CD14-positive monocyte (primary cell): ENCODE data around the gene RBFOX2. TPM values are rescaled to one million over a fixed set of nuclear protein-coding genes. Genes with fewer than 3 reads are reported as not detected.

Experiments
- DNase-seq, 3 donors: peaks; one replicate each; pipeline ENCODE4 v3.0.0-alpha.2; 2011 to 2022
- H2AFZ ChIP-seq: 2 replicates; pipeline ENCODE4 v1.6.0; 2012; ENCODE audit warnings: mild to moderate bottlenecking, low read depth, low read length, inconsistent platforms; ENCODE audit not compliant: insufficient read depth, poor library complexity, severe bottlenecking
- H3K27ac ChIP-seq, 2 donors: 1 replicate in 1 of 2; 2 replicates in 1 of 2; pipeline ENCODE4 v1.5.1; 2012 to 2013; ENCODE audit warnings: low read length in 2 of 2, control low read depth in 1 of 2, inconsistent platforms in 1 of 2, low read depth in 1 of 2, mild to moderate bottlenecking in 1 of 2
- H3K27me3 ChIP-seq, 2 donors: one replicate each; pipeline versions ENCODE4 v1.6.0 to v1.6.1; 2011 to 2013; ENCODE audit warnings: low read length in 2 of 2; ENCODE audit not compliant: control insufficient read depth in 2 of 2, insufficient read depth in 2 of 2
- H3K36me3 ChIP-seq, 2 donors: replicated peaks in 1 of 2; 1 replicate in 1 of 2; 2 replicates in 1 of 2; pipeline versions ENCODE4 v1.5.1 to v1.6.1; 2012 to 2013; ENCODE audit warnings: low read length in 2 of 2, control low read depth in 1 of 2, inconsistent platforms in 1 of 2, mild to moderate bottlenecking in 1 of 2; ENCODE audit not compliant: insufficient read depth in 2 of 2, control insufficient read depth in 1 of 2
- H3K4me1 ChIP-seq, 2 donors: 1 replicate in 1 of 2; 2 replicates in 1 of 2; pipeline versions ENCODE4 v1.5.1 to v1.6.1; 2012 to 2013; ENCODE audit warnings: low read length in 2 of 2, control low read depth in 1 of 2, inconsistent platforms in 1 of 2, mild to moderate bottlenecking in 1 of 2, moderate library complexity in 1 of 2; ENCODE audit not compliant: insufficient read depth in 2 of 2, control insufficient read depth in 1 of 2
- H3K4me2 ChIP-seq: replicated peaks from 2 replicates; pipeline ENCODE3; 2012; ENCODE audit warnings: low read length, moderate library complexity, mild to moderate bottlenecking; ENCODE audit not compliant: poor library complexity, severe bottlenecking; ENCODE audit errors: extremely low read depth
- H3K4me3 ChIP-seq, 3 experiments: fragments of 200-600 bp in 1 of 3; sonication (generic) in 1 of 3; replicated peaks in 1 of 3; 1 replicate in 2 of 3; 2 replicates in 1 of 3; pipeline ENCODE4 v1.5.1; 2011 to 2013; ENCODE audit warnings: low read length in 3 of 3, mild to moderate bottlenecking in 3 of 3, control low read depth in 2 of 3, low read depth in 2 of 3, inconsistent platforms in 1 of 3, moderate library complexity in 1 of 3
- H3K79me2 ChIP-seq: 2 replicates; pipeline ENCODE4 v1.6.0; 2012; ENCODE audit warnings: mild to moderate bottlenecking, control low read depth, inconsistent platforms, low read length, moderate library complexity; ENCODE audit not compliant: insufficient read depth
- H3K9ac ChIP-seq: 2 replicates; pipeline ENCODE4 v1.6.0; 2017; ENCODE audit warnings: low read length, mild to moderate bottlenecking; ENCODE audit not compliant: insufficient read depth, poor library complexity, severe bottlenecking
- H3K9me3 ChIP-seq, 2 donors: replicated peaks in 1 of 2; 1 replicate in 1 of 2; 2 replicates in 1 of 2; pipeline versions ENCODE4 v1.5.1 to v1.6.1; 2012 to 2013; ENCODE audit warnings: low read length in 2 of 2, control low read depth in 1 of 2; ENCODE audit not compliant: control insufficient read depth in 1 of 2, insufficient read depth in 1 of 2
- H4K20me1 ChIP-seq: 2 replicates; pipeline ENCODE4 v1.6.0; 2012; ENCODE audit warnings: mild to moderate bottlenecking, low read length, control low read depth, moderate library complexity; ENCODE audit not compliant: insufficient read depth
- H3K27ac Mint-ChIP-seq, 7 donors: one replicate each; pipeline ENCODE4 v1.8.0; 2020; ENCODE audit warnings: mild to moderate bottlenecking in 7 of 7, mixed read lengths in 7 of 7, moderate library complexity in 6 of 7, inconsistent platforms in 2 of 7
- H3K27me3 Mint-ChIP-seq, 3 donors: one replicate each; pipeline ENCODE4 v1.8.0; 2021 to 2022; ENCODE audit warnings: low read depth in 3 of 3, mild to moderate bottlenecking in 3 of 3, mixed read lengths in 3 of 3, moderate library complexity in 3 of 3, inconsistent platforms in 1 of 3
- H3K36me3 Mint-ChIP-seq, 2 donors: one replicate each; pipeline ENCODE4 v1.8.0; 2020; ENCODE audit warnings: mixed read lengths in 2 of 2, inconsistent platforms in 1 of 2, mild to moderate bottlenecking in 1 of 2
- H3K4me1 Mint-ChIP-seq: one replicate; pipeline ENCODE4 v1.8.0; 2020; ENCODE audit warnings: mild to moderate bottlenecking, mixed read lengths
- H3K4me3 Mint-ChIP-seq, 2 donors: one replicate each; pipeline ENCODE4 v1.8.0; 2020; ENCODE audit warnings: mild to moderate bottlenecking in 2 of 2, mixed read lengths in 2 of 2, moderate library complexity in 1 of 2
- H3K9me3 Mint-ChIP-seq, 7 donors: one replicate each; pipeline ENCODE4 v1.8.0; 2020 to 2022; ENCODE audit warnings: mixed read lengths in 7 of 7, mild to moderate bottlenecking in 6 of 7, moderate library complexity in 6 of 7, inconsistent platforms in 2 of 7
- CTCF ChIP-seq: fragments of 200-600 bp; IDR thresholded peaks from one replicate; pipeline ENCODE4 v1.8.0; 2022; ENCODE audit warnings: antibody characterized with exemption, mild to moderate bottlenecking
- WGBS: methylation state at CpG from one replicate; pipeline ENCODE4 v1.1.5; 2013; ENCODE audit warnings: missing lambda C conversion rate; ENCODE audit not compliant: insufficient coverage; 5-methylcytosine and 5-hydroxymethylcytosine counted together
- intact Hi-C, 2 donors: fragments of 100-400 bp; cut with micrococcal nuclease; formaldehyde crosslinking; loops; one replicate each; pipeline versions ENCODE4 v1.15.0 to v1.15.1; 2023
- polyA plus RNA-seq, 3 donors: library from polyadenylated mRNA; depleted of rRNA in 1 of 3; unstranded in 2 of 3; stranded (reverse) in 1 of 3; fragments of 300-500 nt in 2 of 3; fragments of >200 nt in 1 of 3; fragmentation: Illumina TruSeq in 2 of 3; gene quantifications; 1 replicate in 2 of 3; 2 replicates in 1 of 3; pipeline ENCODE4 v1.2.3, GENCODE V29; 2012 to 2021

The RBFOX2 gene
- polyA plus RNA-seq, 3 donors, result not detected

GRCh38 chr22:35783943-35784614 lies 244.5 kb downstream of the RBFOX2 start:
- no peak overlapping the region for H3K27ac Mint-ChIP-seq
- Histone ChIP-seq H3K9me3 (no peaks in the 10 kb centered on the region), H3K4me3 (no peak overlapping the region), H3K79me2 (no peaks in the 10 kb centered on the region), H3K36me3 (no peaks in the 10 kb centered on the region), H3K9ac (no peak overlapping the region), H4K20me1 (no peaks in the 10 kb centered on the region), H3K4me2 (no peak overlapping the region), H3K27ac (no peak overlapping the region), H2AFZ (no peak overlapping the region), H3K4me1 (peaks cover 9 to 12% of the 10 kb centered on the region in 2 donors), H3K27me3 (no peaks in the 10 kb centered on the region)
- H3K36me3 Mint-ChIP-seq, result no peaks in the 10 kb centered on the region
- peak in 1 of 3 donors; percentile 2 for DNase-seq
- WGBS, result 100% methylated on average over 9 of the region's 11 CpGs
- intact Hi-C loops, result no loop called here
- H3K27me3 Mint-ChIP-seq, result peaks cover 0 to 2% (median 0%) of the 10 kb centered on the region in 3 donors
- H3K9me3 Mint-ChIP-seq, result no peaks in the 10 kb centered on the region
- peaks cover 21% of the 10 kb centered on the region for H3K4me1 Mint-ChIP-seq
- no peak for TF ChIP-seq CTCF
- no peak overlapping the region for H3K4me3 Mint-ChIP-seq

GRCh38 chr22:35782504-35782903 lies 246.1 kb downstream of the RBFOX2 start:
- intact Hi-C loops, result no loop called here
- no peak overlapping the region for H3K27ac Mint-ChIP-seq
- no peaks in the 10 kb centered on the region for H3K36me3 Mint-ChIP-seq

More at GRCh38 chr22:35782504-35782903, 246.1 kb downstream of the RBFOX2 start:
- no peak for DNase-seq
- H3K4me3 ChIP-seq, result no peak overlapping the region
- no peaks in the 10 kb centered on the region for H3K27me3 ChIP-seq
- H3K79me2 ChIP-seq, result no peaks in the 10 kb centered on the region
- H3K9me3 ChIP-seq, result no peaks in the 10 kb centered on the region
- WGBS, result 83% methylated on average over 2 of the region's 5 CpGs
- no peaks in the 10 kb centered on the region for H3K36me3 ChIP-seq
- H3K4me2 ChIP-seq, result no peak overlapping the region
- peaks cover 21% of the 10 kb centered on the region for H3K4me1 Mint-ChIP-seq
- H3K27ac ChIP-seq, result no peak overlapping the region
- H3K4me1 ChIP-seq, result peaks cover 9 to 12% of the 10 kb centered on the region in 2 donors
- no peak overlapping the region for H3K4me3 Mint-ChIP-seq
- peaks cover 0 to 2% (median 0%) of the 10 kb centered on the region in 3 donors for H3K27me3 Mint-ChIP-seq
- no peak for TF ChIP-seq CTCF
- H3K9me3 Mint-ChIP-seq, result no peaks in the 10 kb centered on the region
- no peak overlapping the region for H3K9ac ChIP-seq
- no peaks in the 10 kb centered on the region for H4K20me1 ChIP-seq
- no peak overlapping the region for H2AFZ ChIP-seq
